Kidney epithelial cell (primary cell): ENCODE measurements around the gene GET4. TPM values are rescaled to one million over a fixed set of nuclear protein-coding genes. Genes with fewer than 3 reads are reported as not detected.
"Not testable (repeated sequence)": the region's sequence is repeated elsewhere in the genome, so short reads cannot be mapped to it uniquely, and the experiment has no call there.

Experiments used
- DNase-seq: peaks from one replicate; pipeline ENCODE4 v3.0.0-alpha.2; 2010; ENCODE audit warnings: low read depth
- H3K27me3 ChIP-seq: 2 replicates; pipeline ENCODE4 v1.6.0; 2011; ENCODE audit warnings: low read length; ENCODE audit not compliant: control insufficient read depth, insufficient read depth
- H3K36me3 ChIP-seq: 2 replicates; pipeline ENCODE4 v1.5.1; 2011; ENCODE audit warnings: low read length; ENCODE audit not compliant: control insufficient read depth, insufficient read depth
- H3K4me3 ChIP-seq: 2 replicates; pipeline ENCODE4 v1.5.1; 2011; ENCODE audit warnings: low read depth, mild to moderate bottlenecking, control low read depth, low read length
- total RNA-seq: library from RNA; depleted of rRNA; stranded (reverse); fragments of >200 nt; gene quantifications from 2 replicates; pipeline ENCODE4 v1.2.3, GENCODE V29; 2015
- TF ChIP-seq, protein P1 (sequence below): IDR thresholded peaks from 2 replicates; pipeline ENCODE4 v1.5.1; 2011; ENCODE audit warnings: mild to moderate bottlenecking, moderate library complexity, low read length, control low read depth, inconsistent platforms; ENCODE audit not compliant: insufficient read depth, poor library complexity, severe bottlenecking

Gene GET4
- total RNA-seq, 1 donor from 2014 or later = 63.1 TPM

DNA sequence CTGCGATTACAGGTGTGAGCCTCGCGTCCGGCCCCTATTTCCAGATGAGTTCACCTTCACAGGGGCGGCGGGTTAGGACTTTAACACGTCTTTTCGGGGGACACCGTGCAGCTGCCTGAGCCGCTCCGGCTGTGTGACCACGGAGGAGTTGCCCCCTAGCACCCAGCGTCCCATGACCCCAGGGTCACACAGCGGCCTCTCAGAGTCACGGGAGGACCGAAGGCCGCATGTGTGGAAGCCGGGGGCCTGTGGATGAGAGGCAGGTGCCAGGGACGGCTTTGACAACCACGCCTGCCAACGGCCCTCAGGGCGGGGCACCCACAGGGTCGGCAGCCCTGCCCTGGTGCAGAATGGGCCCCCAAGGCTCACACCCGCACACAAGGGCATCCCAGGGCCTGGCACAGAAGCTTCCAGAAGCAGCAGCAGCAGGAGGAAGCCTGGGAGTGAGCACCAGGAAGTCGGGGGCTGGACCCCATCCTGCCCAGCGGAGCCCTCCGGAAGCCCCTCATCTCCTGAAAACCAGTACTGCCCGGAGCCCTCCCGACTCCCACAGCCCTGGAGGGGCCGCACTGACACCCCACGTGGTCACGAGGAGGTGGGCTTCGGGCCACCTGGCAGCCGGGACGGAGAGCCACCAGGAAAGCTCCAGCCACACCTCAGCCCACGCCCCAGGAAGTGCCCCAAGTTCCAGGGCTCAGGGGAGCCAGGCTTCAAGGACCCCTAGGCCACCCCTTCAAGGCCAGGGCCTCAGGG, 45.4 kb downstream of the GET4 start:
- TF ChIP-seq, protein P1, sequence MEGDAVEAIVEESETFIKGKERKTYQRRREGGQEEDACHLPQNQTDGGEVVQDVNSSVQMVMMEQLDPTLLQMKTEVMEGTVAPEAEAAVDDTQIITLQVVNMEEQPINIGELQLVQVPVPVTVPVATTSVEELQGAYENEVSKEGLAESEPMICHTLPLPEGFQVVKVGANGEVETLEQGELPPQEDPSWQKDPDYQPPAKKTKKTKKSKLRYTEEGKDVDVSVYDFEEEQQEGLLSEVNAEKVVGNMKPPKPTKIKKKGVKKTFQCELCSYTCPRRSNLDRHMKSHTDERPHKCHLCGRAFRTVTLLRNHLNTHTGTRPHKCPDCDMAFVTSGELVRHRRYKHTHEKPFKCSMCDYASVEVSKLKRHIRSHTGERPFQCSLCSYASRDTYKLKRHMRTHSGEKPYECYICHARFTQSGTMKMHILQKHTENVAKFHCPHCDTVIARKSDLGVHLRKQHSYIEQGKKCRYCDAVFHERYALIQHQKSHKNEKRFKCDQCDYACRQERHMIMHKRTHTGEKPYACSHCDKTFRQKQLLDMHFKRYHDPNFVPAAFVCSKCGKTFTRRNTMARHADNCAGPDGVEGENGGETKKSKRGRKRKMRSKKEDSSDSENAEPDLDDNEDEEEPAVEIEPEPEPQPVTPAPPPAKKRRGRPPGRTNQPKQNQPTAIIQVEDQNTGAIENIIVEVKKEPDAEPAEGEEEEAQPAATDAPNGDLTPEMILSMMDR = no peak
- Histone ChIP-seq H3K36me3 (no peaks in the 10 kb centered on the region), H3K4me3 (no peak overlapping the region), H3K27me3 (peaks cover 2% of the 10 kb centered on the region)
- DNase-seq = no peak

DNA sequence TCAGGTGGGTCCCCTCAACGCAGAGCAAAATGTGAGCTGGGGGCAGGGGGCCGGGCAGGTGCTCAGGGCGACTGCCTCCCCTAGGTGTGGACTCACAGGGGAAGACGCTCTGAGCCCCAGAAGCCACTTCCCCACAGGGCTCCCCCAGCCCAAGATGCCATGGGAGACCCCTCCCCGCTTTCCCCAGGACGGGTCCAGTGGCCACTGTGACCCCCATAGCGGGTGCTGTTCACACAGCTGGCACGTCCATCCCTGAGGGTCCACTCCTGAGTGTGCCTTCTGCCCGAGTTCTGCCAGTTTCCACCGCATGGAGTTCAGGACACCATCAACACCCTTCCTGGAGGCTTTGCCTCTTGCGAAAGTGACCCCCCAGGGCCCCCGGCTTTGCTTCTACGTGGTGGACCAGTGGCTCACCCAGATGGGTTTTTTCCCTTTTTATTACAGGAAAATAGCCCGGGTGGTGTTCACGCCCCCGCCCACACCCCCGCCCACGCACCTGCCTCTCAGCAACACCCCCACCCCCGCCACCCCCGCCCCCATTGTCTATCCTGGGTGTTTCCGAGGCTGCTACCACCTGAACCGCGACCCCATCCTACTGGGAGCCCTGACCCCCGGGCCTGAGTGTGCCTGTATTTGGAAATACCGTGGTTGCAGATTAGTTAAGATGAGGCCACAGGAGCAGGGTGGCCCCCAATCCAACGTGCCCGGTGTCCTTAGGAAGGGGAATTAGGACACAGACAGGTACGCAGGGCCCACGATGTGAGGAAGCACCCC, 46.2 kb downstream of the GET4 start:
- no peaks in the 10 kb centered on the region for H3K36me3 ChIP-seq

GRCh38 chr7:923108-924041, 47.0 kb downstream of the GET4 start:
- TF ChIP-seq, protein P1 = no peak
- no peak overlapping the region for H3K4me3 ChIP-seq
- H3K36me3 ChIP-seq = no peaks in the 10 kb centered on the region
- peaks cover 2% of the 10 kb centered on the region for H3K27me3 ChIP-seq
- no peak for DNase-seq

More for the DNA sequence above, 46.2 kb downstream of the GET4 start:
- DNase-seq = no peak
- Histone ChIP-seq H3K27me3 (peaks cover 2% of the 10 kb centered on the region), H3K4me3 (no peak overlapping the region)
- TF ChIP-seq, protein P1 = no peak

GRCh38 chr7:924042-924441, 47.7 kb downstream of the GET4 start:
- not testable (repeated sequence) for H3K36me3 ChIP-seq, H3K27me3 ChIP-seq, DNase-seq, H3K4me3 ChIP-seq

- Histone ChIP-seq H3K36me3 (no peaks in the 10 kb centered on the region), H3K27me3 (peaks cover 2% of the 10 kb centered on the region), H3K4me3 (no peak overlapping the region)
- TF ChIP-seq, protein P1 = no peak
- DNase-seq = no peak
Observed at GRCh38 chr7:924541-925231, 48.3 kb downstream of the GET4 start.
